Fibroblast of skin of left quadriceps (primary cell): Measurements from ENCODE around the gene SEMA4D.

Experiments
- DNase-seq, 2 experiments: peaks; one replicate each; pipeline ENCODE4 v3.0.0-alpha.2; 2013; ENCODE audit warnings: low read depth in 2 of 2

The SEMA4D gene

GRCh38 chr9:89317282-89317681 is 180.6 kb downstream of the SEMA4D start:
- no peak for DNase-seq

DNA sequence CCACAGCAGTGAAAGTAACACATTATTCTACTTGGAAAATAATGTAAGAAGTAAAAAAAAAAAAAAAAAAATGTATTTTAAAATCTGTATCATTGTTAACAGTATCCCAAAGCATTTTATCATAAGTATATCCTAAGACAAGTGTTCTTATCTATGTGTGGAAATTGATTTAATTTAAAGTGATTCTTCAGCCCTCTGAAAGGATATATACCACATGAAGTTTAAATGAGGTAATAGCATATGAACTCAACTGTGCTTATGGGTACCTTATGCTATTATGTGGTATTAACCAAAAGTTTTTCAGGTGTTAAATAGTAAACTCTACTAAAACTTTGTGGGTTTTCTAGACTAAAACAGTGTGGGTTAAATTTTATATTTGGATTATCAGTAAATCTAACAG is 182.4 kb downstream of the SEMA4D start:
- no peak for DNase-seq

DNA sequence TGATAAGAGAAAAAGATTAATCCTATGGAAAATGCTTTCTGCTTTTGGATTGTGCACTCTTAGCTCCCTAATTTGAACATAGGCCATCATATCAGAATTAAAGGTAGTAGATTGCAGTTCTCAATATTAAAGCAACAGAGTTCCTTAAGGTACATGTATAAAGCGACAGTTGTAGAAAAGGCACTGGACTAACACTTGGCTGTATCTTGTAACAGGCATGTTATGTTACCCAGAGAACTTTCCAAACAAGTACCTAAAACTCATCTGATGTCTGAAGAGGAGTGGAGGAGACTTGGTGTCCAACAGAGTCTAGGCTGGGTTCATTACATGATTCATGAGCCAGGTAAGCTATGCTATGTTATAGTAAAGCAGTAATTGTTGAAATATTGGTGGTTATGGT is 183.0 kb downstream of the SEMA4D start:
- no peak for DNase-seq

- DNase-seq, result no peak
Observed at GRCh38 chr9:89313842-89314241, 184.1 kb downstream of the SEMA4D start.

DNA sequence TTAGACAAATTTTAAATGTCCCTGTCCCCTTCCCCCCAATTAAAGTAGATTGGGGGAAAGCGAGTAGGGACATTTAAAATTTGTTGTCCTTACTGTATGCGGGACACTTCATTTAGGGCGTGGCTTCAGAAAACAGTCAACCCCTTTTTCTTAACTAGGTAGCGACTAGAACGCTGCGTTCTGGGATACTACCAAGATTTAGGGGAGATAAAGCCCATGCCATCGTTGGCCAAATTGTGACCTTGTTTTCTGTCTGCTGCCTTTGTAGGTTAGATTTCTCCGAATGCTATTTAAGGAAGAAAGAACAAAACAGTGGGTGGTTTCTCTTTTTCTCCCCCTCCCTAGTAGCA is 185.7 kb downstream of the SEMA4D start:
- DNase-seq, result no peak

GRCh38 chr9:89311346-89312221 is 186.3 kb downstream of the SEMA4D start:
- DNase-seq, result no peak
